NCI-H510A (cell line): ENCODE data around the gene RFC1.
"Not testable (repeated sequence)": the region's sequence is repeated elsewhere in the genome, so short reads cannot be mapped to it uniquely, and the experiment has no call there.

Experiments used
- DNase-seq: peaks from one replicate; lab custom pipeline; 2025; lab: John Stamatoyannopoulos, UW

The RFC1 gene

DNA sequence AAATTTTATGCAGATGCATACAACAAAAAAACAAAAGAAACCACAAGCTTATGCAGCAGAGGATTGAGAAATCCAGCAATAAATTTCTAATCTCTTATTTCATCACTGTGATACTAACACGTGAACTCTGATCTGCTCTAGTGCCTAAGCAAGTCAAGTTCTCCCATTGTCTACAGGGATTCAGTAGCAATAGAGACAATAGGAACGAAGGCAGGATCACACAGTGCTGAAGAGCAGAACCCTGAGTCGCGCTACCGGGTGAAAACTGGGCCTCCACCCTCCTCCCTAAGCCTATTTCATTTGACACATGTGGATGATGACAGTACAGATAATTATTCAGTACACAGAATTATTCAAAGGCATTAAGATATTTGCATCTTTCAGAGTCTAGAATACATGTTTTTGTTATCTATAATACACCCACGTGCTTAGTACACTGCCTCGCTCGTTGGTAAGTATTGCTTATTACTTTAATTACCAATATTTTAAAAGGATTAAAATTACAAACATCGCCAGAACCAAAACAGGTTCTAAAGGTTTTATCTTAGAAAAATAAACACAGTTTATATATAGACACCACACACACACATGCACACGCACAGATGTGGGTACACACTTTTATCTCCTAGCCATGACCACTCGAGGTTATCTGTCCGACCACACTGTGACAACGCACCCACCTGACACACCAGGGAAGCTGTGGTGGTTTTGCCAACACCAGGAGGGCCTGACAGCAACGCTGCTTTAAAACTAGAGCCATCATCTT lies 60.1 kb downstream of the RFC1 start:
- DNase-seq = no peak

DNA sequence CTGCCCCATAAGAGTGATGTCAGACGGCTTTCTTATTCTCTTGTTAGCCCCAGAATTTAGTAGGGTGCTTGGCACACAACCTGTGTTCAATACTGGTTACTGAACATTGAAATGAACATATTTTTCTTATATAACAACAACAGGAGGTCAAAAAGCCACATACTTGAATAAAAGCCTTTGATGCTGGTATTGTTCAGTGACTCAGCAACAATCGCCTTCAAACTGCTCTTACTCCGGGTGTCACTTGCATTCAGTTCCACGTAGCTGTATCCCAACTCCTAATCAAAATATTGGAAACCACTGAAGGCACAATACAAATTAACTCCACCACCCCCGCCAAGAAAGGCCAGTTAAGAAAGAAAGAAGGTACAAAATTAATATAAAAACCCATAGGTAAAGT lies 61.5 kb downstream of the RFC1 start:
- no peak for DNase-seq

DNA sequence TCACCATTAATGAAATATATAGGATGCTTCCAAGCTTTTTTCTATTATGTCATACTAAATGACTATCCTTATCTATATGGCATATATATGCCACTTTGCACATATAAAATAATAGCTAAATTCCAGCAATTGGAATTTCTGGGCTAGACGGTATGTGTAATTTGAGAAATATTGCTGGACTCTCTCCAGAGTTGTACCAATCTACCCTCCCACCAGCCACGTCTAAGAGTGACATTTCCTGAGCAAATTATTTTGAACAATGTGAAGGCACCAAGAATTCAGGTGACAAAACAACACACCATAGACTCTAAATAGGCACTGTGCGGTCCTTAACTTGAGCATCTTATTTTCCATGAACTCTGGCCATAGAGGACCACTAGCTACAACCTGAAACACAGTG lies 62.3 kb downstream of the RFC1 start:
- DNase-seq = no peak

DNA sequence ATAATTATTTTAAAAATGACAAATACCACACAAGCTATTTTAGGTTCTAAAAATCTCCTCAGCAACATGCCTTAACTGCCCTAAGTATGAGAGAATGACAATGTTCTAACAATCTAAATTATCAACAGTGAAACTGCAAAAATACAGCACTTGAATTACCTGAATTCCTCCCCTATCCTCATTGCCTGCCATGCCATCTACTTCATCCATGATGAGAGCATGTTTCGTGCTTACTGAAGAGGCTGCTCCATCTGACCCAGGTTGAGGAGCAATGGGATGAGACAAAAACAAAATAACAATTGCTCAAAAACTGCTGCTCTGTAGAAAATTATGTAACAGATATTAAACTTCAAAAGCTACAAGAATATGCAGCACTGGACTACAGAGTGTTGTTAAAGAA lies 63.3 kb downstream of the RFC1 start:
- no peak for DNase-seq

DNA sequence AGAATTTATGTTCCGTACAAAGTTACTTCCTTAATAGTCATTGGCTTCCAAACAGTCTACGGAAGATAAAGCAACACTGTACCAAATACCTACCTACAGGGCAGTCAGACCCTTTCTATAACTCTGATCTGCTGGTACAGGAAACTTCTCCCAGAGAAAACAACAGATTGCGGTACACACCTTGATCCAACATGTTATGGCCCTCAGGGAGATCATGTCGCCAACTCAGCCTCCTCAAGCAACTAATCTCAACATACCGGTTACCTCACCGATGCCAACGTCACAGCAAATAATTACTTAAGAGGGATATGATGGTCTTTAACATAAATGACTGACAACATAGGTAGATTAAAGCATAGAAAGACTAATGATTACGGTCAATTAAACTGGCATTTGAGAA lies 70.4 kb downstream of the RFC1 start:
- no peak for DNase-seq

DNA sequence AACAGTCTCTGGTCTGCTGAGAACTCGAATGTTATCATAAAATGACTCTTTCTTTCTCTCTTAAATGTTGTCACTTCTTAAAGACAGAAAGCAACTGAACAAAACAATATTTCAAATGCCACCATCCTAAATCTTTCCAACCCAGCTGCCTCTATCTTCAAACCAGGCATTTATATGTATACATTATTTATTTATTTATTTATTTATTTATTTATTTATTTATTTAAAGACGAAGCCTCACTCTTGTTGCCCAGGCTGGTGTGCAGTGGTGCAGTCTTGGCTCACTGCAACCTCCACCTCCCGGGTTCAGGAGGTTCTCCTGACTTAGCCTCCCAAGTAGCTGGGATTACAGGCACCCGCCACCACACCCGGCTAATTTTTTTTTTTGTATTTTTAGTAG lies 73.7 kb downstream of the RFC1 start:
- DNase-seq = not testable (repeated sequence)

DNA sequence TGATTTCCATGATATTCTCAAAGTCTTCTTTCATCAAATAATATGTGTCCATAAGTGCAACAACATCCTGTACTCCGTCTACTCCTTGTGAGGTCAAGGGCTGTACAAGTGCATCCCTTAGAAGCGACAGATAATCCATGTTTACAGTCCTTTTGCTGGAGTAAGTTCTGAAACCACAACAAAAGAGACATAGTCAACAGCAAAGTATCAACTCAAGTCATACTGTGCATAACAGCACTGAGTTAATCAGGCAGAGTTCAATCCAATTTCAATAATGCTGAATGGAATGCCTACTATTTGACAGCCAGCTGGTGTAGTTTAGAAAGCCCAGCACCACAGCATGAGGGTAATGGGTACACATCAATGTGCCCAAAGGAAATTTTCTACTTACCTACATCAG lies 74.5 kb downstream of the RFC1 start:
- DNase-seq = no peak

DNA sequence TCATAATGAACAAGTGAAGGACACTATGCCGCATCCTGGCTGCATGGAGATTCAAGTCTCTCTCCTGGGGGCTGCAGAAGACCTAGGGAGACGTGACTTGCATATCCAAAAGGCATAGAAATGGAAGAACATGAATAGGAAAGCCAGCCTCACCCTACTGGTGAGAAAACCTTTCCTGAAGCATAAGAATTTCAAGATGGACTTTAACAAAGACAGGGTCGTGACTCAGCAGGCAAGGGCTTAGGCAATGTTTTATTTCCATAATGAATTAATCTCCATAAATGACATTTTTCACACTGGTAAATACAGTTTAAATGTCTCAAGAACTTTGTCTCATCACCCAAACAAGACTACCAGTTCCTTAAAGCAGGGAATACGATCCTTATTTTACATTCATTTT lies 78.9 kb downstream of the RFC1 start:
- no peak for DNase-seq

DNA sequence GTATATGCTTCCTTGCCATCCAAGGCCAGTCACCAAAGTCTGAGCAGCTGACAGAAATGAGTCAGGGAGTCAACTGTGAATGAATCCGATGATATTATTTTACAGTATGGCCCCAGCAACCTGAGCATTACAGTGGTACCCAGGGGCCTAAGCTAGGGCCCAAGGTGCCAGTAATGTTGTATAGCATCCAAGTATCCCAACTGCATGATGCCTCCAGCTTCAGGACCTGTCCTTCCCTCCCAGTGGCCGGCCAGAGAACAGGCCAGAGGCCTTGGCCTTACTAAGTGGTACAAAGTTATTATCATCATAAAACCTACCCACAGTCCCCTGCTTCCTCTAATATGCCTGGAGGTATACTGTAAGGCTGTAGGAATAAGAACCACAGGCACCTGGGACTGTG lies 79.9 kb downstream of the RFC1 start:
- no peak for DNase-seq

DNA sequence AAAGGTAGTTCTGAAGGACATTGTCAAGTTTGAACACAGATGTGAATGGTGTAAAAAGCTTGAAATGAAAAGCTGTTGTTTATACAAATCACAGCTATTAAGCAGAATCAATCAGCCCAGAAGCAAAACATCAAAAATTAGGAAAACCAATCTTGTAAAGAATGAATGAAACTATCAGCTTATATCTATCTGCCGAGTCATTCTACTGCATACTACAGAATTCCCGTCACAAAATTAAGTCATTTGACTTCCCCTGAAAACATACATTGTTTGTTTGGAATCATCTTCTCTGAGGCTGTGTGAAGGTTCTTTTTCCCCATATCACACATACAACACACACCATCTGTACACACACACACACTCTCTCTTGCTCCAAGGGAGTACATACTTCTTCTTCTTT lies 80.3 kb downstream of the RFC1 start:
- no peak for DNase-seq

DNA sequence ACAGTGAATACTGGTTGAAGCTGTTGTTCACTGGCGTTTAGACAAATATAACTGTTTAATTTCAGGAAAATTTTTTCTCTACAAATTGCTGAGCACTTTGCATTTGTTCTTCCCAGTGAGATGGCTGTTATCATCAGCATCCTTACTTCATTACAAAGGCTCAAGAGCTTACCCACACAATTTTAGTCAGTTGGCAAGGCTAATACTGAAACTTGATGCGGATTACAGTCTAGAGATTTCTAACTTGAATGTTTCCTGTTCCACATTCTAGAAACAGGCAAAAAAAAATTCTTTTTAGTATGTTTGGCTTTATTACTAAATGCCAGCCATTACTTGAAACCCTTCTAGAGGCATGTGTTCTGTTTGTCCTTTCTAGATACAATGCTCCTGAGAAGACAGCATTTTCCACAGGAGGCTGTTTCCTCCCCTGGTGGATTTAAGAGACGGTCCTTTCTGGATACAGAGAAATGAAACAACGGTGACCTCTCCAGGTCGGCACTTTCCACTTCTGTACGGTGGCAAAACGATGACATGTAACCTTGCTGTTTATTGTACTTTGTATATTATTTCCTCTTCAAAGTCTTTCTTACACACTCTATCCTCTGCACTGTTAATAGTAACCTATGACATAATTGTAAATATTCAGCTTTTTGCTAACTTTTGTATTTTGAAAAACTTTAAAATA lies 80.9 kb downstream of the RFC1 start:
- no peak for DNase-seq

DNA sequence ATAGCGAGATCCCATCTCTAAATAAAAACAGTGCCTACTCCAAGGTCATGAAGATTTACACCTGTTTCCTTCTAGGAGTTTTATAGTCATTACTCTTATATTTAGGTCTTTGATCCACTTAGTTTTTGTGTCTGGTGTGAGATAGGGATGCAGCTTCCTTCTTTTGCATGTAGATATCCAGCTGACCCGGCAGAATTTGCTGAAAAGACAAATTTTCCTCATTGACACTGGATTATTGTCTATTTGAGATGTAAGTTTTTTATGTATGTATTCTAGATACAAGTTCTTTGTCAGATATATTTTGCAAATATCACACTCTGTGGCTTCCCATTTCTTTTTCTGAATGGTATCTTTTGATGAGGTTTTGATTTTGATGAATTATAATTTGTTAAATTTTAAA lies 85.4 kb downstream of the RFC1 start:
- no peak for DNase-seq

DNA sequence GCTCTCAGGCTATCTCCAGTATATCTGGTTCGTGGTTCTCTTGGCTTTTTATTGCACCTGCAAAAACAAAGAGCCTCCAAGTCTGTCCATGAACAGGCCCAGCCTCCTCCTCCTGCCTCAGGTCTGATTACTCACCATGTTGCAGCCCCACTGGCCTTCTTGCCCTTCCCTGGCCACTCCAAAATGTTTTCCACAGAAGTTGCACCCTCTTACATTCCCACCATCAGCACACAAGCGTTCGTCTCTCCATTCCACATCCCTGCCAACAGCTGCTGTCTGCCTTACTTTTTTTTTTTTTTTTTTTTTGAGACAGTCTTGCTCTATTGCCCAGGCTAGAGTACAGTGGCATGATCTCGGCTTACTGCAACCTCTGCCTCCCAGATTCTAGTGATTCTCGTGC lies 86.7 kb downstream of the RFC1 start:
- no peak for DNase-seq

DNA sequence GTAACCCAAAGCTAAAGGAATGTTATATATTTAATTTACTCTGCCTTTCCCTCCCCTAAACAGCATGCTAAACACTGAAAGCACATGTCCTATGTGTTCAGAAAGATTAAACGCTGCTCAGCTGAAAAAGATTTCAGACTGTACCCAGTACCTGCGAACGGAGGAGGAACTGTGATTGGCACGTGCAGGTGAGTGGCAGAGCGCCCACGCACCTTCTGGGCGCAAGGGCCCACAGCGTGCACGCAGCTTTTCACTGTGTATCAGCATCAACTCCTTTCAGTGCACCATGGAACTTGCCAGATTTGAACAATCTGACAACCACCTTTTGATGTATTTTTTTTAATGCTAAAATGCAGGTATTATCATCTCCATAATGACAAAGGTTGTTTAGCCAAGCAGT lies 87.7 kb downstream of the RFC1 start:
- no peak for DNase-seq

DNA sequence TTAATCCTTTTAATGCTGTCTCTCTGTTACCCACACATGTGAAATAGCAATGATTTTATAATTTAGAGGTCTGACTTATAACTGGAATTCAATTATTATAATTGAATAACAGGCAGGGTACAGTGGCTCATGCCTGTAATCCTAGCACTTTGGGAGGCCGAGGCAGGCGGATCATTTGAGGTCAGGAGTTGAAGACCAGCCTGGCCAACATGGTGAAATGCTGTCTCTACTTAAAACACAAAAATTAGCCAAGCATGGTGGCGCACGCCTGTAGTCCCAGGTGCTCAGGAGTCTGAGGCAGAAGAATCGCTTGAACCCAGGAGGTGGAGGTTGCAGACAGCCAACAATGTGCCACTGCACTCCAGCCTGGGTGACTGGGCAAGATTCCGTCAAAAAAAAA lies 88.5 kb downstream of the RFC1 start:
- DNase-seq = not testable (repeated sequence)

DNA sequence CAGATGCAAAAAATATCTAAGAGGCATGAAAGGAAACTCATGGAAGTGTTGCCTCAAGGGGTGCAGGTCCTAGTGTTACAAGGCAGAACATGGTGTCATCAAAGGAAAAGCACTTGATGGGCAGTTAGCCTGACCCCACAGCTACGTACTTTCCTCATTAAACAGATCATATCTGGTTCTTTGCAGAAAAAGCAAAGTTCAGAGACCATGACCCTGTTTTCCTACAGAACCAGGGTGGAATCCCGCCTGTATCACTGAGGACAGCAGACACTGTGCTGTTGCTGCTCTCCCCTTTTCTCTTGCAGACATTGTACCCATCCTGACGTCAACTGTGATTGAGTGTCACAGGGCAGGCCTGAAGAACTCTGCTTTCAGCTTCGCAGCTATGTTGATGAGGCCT lies 91.7 kb downstream of the RFC1 start:
- no peak for DNase-seq

DNA sequence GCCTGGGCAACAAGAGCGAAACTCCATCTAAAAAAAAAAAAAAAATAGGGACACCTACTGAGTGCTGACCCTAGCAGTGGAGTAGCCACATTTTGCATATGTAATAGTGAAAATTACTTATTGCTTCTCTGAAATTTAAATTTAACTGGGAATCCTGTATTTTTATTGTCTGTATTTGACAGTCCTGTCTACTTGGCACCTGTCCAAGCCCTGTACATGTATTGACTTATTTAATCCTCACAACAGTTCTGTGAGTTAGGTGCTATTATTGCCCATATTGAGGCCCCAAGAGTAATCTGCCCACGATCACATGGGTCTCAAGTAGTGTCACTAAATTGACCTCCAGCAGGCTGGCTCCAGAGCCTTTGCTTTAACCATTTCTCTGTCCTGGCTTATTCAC lies 102.3 kb downstream of the RFC1 start:
- DNase-seq = no peak

DNA sequence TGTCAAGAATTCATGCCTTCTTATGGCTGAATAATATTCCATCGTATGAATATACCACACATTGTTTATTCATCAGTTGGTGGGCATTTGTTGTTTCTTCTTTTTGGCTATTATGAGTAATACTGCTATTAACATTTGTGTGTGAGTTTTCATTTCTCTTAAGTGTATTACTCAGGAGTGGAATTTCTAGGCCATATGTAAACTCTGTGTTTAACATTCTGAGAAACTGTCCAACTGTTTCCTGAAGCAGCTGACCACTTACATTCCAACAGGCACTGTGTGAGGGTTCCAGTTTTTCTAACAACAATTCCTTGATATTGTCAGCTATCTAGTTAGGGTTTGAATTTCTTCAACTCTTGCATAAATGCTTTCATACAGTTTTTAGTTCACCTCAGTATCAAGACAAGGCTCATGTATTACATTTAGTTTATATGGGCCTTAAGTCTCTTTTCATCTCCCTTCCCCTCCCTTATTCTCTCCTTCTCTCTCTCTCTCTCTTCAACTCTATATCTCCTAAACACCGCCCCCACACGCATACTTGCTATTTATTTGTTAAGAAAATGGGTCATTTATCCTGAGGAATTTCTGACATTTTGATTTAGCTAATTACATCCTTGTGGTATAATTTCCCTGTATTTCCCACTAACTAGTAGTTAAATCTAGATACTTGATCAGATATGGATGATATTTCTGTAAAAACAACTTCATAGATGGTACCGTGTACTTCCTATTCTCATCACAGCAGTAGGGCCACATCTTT lies 106.4 kb downstream of the RFC1 start:
- DNase-seq = no peak

DNA sequence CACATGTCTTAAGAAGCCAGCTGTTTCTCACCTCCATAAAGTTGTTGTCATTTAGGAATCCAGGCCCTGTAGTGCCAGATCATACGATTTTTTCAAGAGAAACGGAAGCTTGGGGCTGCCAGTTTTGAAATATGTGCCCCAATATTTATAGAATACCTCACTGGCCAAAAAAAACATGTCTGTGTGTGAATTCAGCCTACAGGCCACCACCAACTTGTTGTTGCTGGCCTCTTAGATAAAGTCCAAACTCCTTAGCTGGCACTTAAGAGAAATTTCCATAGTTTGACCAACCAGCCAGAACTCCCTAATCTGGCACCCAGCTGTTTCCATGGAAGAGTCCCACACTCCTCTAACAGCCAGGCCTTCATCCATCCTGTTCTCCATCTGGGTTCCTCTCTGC lies 109.7 kb downstream of the RFC1 start:
- DNase-seq = no peak

DNA sequence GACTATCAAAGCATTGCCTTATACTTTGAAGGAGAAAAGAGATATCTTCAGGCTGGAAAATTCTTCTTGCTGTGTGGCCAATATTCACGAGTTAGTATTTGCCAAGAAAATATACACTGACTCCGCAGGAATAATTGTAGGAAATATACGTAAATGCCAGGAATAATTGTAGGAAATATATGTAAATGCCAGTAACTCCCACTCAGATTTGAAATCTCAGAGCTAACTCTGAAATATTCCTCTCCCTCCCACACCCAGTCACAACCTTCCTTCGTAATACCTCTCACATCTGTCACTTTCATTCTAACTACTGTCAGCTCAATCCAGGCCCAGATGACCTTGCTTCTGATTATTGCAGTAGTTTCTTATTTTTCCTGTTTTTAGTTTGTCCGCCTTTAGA lies 110.3 kb downstream of the RFC1 start:
- no peak for DNase-seq

DNA sequence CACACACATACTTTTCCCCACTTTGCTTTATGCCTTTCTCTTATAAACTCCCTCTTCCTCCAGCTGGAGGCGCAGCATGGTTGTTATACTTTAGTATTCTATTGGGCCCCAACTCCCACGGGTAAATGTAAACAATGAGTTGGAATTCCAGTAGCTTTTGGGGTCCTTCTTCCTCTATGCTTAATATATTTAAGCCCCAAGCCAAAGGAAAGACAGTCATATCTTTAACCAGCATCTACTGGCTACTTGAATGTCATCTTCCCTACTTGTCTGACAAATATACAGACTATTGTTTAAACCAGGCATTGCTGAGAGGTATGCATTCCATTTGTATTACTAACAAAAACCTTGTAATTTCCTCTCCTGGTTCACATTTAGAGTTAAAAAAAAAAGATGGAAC lies 110.9 kb downstream of the RFC1 start:
- DNase-seq = no peak

DNA sequence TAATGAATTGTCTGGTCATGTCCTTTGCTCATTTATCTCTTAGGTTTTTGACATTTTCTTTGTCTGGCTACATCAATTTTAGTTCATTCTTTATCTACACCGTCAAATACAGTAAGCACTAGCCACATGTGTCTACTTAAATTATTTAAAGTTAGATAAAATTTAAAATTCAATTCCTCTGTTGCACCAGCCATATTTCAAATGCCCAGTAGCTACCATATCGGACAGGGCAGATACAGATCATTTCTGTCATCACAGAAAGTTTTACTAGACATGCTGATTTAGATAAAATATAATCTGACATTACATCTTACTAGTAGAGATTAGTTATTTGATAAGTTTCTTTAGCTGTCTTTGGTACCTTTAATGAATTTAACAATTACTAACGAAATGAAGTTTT lies 122.7 kb downstream of the RFC1 start:
- DNase-seq = no peak
